Activated CD4-positive, alpha-beta T cell treated with anti-CD3 and anti-CD28 coated beads for 4 hours (primary cell): ENCODE results near the gene PXDN.
"Not testable (repeated sequence)": the region's sequence is repeated elsewhere in the genome, so short reads cannot be mapped to it uniquely, and the experiment has no call there.

Experiments used
- DNase-seq, 2 donors: peaks; one replicate each; pipeline ENCODE4 v3.0.0-alpha.2; 2020

PXDN gene

GRCh38 chr2:1627628-1628381, 116.5 kb downstream of the PXDN start:
- no peak for DNase-seq

- DNase-seq, result no peak
Observed at GRCh38 chr2:1626271-1626681, 118.0 kb downstream of the PXDN start.

GRCh38 chr2:1625281-1626001, 118.9 kb downstream of the PXDN start:
- no peak for DNase-seq

- no peak for DNase-seq
Observed at GRCh38 chr2:1623906-1624445, 120.3 kb downstream of the PXDN start.

- DNase-seq, result no peak
Observed at GRCh38 chr2:1622521-1623200, 121.7 kb downstream of the PXDN start.

GRCh38 chr2:1621976-1622375, 122.3 kb downstream of the PXDN start:
- not testable (repeated sequence) for DNase-seq

- DNase-seq, result no peak
Observed at GRCh38 chr2:1621501-1621900, 122.8 kb downstream of the PXDN start.

- DNase-seq, result no peak
Observed at GRCh38 chr2:1621041-1621440, 123.3 kb downstream of the PXDN start.

- DNase-seq, result no peak
Observed at GRCh38 chr2:1620081-1620480, 124.2 kb downstream of the PXDN start.

GRCh38 chr2:1619556-1619955, 124.8 kb downstream of the PXDN start:
- DNase-seq, result no peak

- no peak for DNase-seq
Observed at GRCh38 chr2:1618974-1619373, 125.3 kb downstream of the PXDN start.

- no peak for DNase-seq
Observed at GRCh38 chr2:1618191-1618961, 125.9 kb downstream of the PXDN start.

- no peak for DNase-seq
Observed at GRCh38 chr2:1617425-1618021, 126.8 kb downstream of the PXDN start.

- DNase-seq, result no peak
Observed at GRCh38 chr2:1614564-1614963, 129.8 kb downstream of the PXDN start.

GRCh38 chr2:1613731-1614354, 130.5 kb downstream of the PXDN start:
- DNase-seq, result no peak

GRCh38 chr2:1613078-1613445, 131.3 kb downstream of the PXDN start:
- DNase-seq, result no peak

- no peak for DNase-seq
Observed at GRCh38 chr2:1612391-1613077, 131.8 kb downstream of the PXDN start.

GRCh38 chr2:1611886-1612285, 132.4 kb downstream of the PXDN start:
- DNase-seq, result no peak

- DNase-seq, result no peak
Observed at GRCh38 chr2:1610096-1610485, 134.2 kb downstream of the PXDN start.

GRCh38 chr2:1609485-1610095, 134.7 kb downstream of the PXDN start:
- no peak for DNase-seq

- no peak for DNase-seq
Observed at GRCh38 chr2:1609040-1609439, 135.3 kb downstream of the PXDN start.
